GM10847 (cell line): ENCODE results near the gene FAM53B.

Source experiments
- POLR2A ChIP-seq: IDR thresholded peaks from 2 replicates; pipeline ENCODE4 v1.6.1; 2011; ENCODE audit not compliant: insufficient read length; ENCODE audit errors: extremely low read depth

The FAM53B gene

DNA sequence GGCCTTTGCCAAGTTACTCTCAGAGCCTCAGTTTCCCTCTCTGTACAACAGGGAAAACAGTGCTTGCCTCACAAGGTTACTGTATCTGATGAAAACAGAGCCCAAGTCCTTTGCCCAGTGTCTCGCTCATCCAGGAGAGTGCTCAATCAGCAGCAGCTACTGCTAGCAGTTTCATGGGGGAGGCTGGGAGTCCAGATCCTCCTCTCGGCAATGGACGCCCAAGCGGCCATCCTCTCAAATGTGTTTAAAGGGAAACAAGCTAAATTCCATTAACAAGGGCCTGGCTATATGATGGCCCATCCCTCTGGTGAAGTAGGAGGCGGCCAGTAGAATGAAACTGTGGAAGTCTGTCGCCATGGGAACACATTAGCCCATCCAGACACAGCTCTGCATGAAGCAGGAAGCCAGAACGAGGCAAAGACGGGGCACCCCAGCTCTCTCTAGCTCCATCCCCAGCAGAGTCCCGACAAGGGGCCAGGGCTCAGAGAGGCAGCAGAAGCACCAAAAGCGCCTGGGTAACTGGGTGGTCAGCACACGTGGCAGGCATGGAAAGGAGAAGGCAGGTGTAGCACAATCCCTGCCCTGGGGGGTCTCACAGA, 35.2 kb downstream of the FAM53B start:
- no peak for TF ChIP-seq POLR2A

DNA sequence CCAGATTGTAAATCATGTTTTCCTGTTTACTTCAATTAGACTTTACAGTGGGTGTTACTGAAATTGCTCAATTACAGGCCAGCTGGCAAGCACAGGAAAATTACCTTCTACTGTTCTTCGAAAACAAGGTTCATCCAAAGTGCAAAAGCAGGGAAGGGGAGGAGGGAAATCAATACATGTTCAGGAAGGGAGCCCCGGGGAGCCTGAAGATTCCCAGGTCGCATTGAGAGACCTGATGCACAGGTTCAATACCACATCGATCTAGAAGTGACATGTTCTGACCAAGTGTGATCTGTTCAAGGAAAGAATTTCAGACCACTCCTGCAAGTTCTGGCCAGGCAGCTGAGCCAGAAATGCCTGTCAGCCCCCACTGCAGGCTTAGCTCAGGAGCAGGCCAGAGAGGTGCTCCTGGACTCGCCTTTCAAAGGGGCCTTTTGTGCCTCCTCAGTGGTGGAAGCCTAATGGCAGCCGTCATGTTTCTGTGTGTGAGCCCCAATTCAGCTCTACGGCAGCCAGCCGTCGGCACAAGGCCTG, 35.9 kb downstream of the FAM53B start:
- no peak for TF ChIP-seq POLR2A

DNA sequence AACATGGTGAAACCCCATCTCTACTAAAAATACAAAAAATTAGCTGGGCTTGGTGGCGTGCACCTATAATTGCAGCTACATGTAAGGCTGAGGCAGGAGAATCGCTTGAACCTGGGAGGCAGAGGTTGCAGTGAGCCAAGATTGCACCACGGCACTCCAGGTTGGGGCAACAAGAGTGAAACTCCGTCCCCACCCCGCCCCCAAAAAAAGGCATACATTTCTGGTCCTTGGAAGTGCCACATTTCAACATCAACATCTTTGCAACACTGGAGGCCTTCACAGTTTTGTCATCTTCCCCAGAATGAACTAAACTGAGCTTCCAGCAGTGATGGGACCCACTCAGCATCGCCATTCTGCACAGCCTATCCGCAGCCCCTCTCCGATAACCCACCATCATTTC, 36.6 kb downstream of the FAM53B start:
- no peak for TF ChIP-seq POLR2A

DNA sequence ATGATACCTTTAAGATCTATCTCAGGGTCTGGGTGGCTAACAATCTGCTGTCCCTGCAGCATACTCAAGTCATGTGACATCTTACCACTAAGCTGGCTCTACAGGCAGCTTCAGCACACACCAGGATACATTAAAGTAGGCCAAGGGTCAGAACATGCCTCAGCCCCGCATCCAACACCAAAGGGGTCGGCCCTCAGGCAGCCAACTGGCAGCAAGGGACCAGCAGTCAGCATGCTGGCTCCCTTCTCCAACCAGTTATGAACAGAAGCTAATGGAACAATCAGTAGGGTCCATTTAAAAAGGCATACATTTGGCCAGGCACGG, 37.1 kb downstream of the FAM53B start:
- no peak for TF ChIP-seq POLR2A

DNA sequence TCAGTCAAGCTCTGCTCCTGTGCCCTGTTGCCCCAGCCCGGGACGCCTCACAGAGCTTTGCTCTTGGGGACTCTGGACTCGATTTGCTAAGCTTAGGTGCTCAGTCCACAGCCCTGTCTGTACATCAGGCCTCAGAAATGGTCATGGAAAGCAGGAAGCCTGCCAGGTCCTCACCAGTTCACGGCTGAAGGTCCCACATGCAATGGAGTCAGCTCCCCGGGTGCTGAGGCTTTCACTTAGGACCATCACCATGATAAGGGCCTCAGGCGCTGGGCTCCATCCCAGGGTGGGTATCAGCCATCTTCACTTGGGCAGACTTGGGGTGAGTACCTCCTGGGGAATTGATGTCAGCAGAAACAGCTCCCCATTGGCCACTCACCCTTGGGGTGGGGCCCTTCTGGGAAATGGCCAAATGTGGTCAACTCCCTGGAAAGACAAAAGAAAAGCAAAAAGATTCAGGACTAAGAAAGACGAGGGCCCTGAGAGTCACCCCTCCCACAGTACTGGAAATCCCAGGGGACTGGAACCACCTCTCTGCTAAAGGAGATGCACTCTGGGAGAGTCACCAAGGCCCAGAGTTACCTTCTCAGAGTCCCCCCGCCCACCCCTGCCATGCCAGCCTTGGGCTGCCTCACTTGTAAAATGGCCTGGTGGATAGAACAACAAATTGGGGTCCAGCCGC, 37.6 kb downstream of the FAM53B start:
- TF ChIP-seq POLR2A, result no peak

DNA sequence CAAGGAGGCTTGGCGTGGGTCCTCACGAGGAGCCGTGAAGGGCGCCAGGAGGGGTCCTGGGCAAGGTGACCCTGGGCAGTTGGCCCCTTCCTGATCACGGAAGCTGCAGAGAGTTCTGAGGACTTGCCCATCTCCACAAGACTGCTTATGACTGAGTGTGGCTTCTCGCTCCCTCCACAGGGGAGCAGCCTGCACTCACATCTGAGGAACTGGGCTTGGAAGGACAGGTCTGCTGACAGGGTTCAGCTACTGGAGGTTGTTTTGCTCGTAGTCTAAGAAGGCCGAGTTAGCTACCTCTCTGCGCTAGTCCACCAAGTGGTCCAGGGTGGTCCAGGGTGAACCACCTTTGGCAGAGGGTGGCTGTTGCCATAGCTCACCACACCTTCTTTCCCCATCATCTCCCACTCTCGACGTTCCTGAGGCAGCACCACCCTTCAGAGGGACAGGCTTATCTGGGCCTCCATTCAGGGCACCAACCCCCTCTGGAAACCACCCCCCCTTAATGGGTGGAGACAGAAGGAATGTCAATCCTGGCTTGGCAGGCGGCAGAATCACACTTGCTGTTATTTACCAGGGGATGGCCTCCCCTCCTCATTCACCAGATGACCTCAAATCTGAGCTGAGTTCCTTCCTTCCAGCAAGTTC, 38.2 kb downstream of the FAM53B start:
- no peak for TF ChIP-seq POLR2A

DNA sequence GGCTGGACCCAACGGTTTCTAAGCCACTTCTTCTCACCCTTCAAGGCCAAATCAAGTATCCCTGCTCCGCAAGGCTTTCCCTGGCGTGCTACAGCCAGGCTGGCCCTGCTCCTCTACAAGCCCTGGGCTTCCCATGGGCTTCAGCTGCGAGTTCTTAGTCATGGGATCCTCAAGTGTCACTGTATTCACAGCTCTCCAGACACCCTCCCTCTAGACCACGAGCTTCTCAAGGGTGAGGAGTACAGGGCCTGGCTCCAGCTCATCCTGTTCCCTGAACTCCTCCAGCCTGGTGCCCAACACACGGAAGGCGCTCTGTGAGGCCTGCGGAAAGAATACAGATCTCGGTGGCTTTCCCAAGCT, 38.8 kb downstream of the FAM53B start:
- no peak for TF ChIP-seq POLR2A

DNA sequence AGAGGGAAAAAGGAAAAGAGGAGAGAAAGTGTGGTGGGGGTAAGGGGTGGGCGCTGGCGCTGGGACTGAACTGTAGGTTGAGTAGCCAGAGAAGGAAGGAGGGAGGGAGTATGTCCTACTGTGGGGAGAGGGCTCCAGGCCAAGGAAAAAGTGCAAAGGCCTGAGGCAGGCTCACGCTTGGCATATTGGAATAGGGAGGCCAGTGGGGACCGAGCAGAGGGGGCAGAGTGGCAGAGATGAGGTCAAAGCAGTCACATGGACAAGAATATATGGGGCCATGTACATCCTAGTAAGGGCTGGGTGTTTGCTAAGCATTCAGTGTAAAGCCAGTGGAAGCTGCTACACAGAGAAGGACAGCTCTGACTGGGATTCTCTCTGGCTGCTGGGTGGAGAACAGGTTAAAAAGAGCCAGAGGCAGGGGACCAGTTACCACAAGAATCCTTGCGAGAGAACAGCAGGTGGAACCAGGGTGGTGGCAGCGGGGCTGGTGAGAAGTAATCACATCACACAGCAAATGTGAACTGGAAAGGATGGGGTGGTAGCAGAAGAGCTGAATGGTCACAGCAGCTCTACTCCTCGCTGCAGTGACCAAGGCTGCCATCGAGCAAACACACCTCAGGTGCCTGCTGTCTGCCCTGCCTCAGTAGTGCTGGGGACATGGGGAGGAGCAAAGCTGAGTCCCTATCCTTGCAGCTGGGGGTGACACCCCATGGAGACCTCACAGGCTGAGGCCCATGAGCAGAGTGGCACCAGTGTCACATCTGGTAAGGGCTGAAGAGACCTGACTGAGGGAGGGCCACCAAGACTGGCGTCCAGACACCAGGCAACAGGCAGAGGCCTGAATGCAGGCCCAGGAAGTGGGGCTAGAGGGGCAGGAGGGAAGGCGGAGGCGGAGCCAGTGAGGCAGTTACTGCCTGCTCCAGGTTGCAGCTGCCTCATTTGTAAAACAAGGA, 39.5 kb downstream of the FAM53B start:
- TF ChIP-seq POLR2A, result no peak

DNA sequence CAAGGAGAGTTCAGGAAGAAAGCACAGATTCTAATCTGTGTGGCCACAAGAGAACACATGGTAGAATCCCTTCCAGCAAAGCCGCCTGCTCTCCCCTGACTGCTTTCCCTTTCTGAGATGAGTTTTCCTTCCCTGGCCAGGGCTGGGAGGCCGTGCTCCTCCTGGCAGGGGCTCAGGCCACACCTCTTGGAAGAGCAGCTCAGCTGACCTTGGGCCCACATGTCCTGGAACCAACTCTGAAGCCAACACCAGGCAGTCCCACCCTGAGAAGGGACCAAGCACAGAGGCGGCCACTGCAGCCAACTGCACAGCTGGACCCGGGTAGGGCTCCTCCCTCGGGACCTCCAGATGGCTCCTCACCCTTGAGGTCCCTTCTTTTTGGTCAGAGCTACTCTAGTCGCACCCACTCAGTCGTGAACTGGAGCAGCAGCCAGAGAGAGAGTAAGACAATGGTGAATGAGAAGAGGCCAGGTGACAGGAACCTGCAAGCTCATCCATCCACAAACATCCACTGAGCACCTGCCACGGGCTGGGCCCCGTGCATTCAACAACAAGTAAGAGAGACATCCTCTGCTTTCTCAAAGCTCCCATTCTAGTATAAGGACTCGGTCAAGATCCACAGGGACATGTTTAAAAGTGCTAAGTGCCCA, 40.3 kb downstream of the FAM53B start:
- TF ChIP-seq POLR2A, result no peak

DNA sequence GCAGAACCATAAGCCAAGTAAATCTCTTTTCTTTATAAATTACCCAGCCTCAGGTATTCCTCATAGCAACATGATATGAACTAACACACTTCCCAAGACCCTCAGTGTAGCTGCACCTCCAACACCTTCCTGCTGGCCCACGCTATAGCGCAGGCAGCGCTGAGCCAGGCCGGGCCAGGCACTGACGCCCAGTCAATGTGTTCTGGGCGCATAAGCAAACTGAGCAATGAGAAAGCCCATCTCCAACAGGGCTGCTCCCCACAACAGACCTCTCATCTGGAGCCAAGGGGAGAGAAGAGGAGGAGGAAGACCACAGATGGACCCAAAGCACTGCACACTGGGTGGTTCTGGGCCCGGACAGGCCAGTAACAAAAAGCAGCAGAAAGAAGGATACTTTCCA, 40.8 kb downstream of the FAM53B start:
- no peak for TF ChIP-seq POLR2A

DNA sequence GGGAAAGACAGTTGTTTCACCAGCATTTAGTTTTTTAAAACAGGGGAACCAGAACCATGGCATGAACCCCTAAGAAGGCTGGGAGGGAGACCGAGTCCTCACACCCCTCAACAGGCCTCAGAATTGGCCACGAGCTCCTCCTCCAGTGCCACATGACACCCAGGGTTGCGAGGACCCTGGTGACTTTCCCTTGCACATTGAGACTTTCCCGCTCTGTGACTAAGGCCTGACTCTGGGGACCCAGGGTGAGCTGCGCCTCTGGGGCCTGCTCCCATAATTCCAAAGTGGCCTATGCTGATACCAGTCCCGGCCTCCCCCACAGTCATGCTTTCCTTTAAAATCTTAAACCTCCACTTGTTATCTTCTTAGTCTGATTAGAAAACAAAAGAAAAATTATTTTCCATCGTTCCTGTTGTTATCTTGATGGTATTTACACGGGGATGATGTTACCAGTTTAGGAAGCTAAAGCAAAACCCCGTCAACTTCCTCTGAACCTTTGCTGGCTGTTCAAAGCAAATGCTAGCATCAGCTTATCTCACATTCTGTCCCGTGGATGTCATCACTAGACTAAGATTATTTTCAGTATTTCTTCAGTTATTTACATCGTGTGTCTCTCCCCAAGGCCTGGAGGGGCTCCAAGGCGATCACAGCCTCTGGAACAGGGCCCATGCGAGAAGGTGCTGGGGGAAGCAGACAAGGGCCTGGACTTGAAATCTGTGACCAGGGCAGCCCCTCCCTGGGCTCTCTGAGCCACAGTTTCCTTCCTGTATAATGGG, 42.1 kb downstream of the FAM53B start:
- TF ChIP-seq POLR2A, result no peak

DNA sequence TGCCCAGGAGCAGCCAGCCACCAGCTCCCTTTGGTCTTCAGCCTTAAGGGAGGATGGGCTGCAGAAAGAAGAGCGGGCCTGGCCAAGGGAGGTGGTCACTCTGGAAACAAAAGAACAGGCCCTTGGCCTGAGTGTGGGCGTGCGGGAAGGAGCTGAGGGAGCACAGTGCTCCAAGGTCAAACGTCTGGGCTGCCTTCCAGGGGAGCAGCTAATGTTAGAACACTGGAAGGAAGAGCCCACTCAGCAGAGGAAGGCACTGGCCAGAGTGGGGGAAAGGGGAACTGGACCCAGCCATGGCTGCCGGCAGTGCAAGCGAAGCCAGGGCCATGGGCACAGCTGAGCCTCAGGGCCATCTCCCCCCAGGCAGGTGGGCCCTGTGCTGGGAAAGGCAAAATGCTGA, 42.7 kb downstream of the FAM53B start:
- no peak for TF ChIP-seq POLR2A

DNA sequence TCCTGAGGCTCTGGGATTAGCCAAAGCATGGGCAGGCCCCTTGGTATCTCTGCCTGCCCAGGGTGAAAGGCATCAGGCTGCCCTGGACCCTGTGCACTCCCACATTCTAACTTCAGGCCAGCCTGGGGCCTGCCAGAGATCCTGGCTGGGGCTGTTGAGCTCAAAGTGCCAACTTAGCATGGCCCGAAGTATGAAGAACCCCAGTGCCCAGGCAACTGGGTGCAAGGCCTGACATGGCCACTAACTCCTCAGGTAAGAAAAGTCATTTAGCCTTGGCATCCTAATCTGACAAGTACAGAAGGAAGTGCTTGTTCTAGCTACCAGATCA, 43.2 kb downstream of the FAM53B start:
- TF ChIP-seq POLR2A, result no peak

DNA sequence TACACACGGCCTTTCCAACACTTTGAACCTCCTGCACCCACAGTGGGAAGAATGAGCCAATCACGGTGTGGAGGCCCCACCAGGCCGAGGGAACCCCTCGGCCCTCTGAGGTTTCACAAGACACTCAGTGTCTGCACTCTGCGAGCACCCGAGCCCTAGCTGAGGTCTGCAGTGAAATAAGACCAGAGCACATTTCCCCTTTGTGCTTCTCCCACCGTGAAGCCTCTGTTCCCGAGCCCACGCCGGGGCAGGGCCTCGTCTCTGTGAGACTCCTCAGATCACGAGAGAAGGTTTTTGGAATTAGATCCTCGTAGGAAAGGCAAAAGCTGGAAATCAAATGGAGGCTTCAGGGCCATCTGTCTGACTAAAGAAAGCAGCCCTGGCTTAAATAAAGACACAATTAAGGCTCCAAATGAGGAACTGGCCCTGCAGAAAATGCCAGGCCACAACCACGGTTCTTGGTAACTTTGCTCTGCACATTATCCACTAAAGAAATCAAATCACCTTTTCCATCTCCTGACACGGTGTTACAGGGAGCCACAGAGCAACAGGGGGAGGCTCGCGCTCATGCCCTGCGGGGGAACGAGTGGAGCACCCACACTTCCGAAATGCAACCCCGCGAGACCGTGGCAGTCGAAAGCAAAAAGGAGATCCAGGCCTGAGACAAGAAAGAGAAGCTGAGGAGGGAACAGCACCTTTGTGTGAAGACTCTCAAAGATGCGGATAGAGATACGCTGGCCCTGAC, 43.7 kb downstream of the FAM53B start:
- no peak for TF ChIP-seq POLR2A
